Esophagus muscularis mucosa (tissue), 4 donors: ENCODE data around the gene YPEL1.

Source experiments
- CTCF ChIP-seq, 3 experiments: fragments of 200-600 bp in 2 of 3; fragments of 450-650 bp in 1 of 3; sonication (generic) in 2 of 3; IDR thresholded peaks; one replicate each; pipeline ENCODE4 v1.5.1; 2017 to 2019; ENCODE audit warnings: antibody characterized with exemption in 3 of 3, mild to moderate bottlenecking in 2 of 3, moderate library complexity in 1 of 3
- EP300 ChIP-seq: sonication (generic); formaldehyde crosslinking; IDR thresholded peaks from one replicate; pipeline ENCODE4 v1.6.1; 2017; ENCODE audit warnings: antibody characterized with exemption
- POLR2A ChIP-seq: fragments of 450-650 bp; IDR thresholded peaks from one replicate; pipeline ENCODE4 v1.6.1; 2017; ENCODE audit warnings: antibody characterized with exemption, moderate library complexity, mild to moderate bottlenecking, low read depth
- POLR2AphosphoS5 ChIP-seq, 2 donors: sonication (generic); formaldehyde crosslinking; IDR thresholded peaks; one replicate each; pipeline ENCODE4 v1.6.1; 2017; ENCODE audit warnings: antibody characterized with exemption in 2 of 2

DNA sequence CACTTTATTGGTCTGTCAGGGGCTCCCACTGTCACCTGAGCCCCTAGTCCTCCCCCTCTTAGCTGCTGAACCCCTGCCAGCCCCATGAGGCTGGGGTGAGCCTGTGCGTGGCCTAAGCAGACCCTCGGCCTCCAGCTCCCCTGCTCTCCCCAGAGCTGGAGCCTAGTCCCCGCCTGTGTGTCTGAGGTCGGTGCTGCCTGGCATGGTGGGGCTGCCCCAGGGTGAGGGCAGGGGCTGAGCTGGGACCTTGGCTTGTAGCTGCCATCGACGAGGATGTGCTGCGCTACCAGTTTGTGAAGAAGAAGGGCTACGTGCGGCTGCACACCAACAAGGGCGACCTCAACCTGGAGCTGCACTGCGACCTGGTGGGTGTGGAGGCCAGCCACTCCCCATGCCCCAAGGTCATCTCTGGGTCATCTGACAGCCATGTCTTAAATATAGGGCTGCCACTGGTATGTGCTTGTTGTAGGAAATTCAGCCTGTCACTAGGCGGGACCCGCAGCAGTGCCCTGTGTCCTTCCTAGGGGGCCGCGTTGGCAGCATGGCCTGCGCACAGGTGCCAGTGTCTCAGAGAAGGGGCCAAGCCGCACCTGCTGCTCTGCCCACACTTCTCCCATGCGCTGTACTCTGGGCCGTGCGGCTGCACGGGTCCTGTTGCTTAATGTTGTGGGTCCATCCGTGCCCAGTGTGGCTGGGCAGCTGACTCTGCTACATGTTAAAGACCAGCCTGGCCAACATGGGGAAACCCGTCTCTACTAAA is 48.8 kb downstream of the YPEL1 start:
- TF ChIP-seq POLR2AphosphoS5 (IDR thresholded peaks at IDR 0.05) = no peak
- no peak for TF ChIP-seq CTCF (IDR thresholded peaks at IDR 0.05)
- TF ChIP-seq EP300 = no peak
- TF ChIP-seq POLR2A = no peak
